Smooth muscle cell (in vitro differentiated cells): ENCODE data around the gene PPP1R9B. TPM values are rescaled to one million over a fixed set of nuclear protein-coding genes. Genes with fewer than 3 reads are reported as not detected.

Source experiments
- DNase-seq: peaks from one replicate; lab custom pipeline; 2025; ENCODE audit not compliant: unreplicated experiment; lab: John Stamatoyannopoulos, UW
- H2AFZ ChIP-seq: fragments of 200-600 bp; sonication (generic); 2 replicates; pipeline ENCODE4 v1.6.0; 2016; ENCODE audit warnings: antibody characterized with exemption, low read depth, mild to moderate bottlenecking
- H3F3A ChIP-seq: fragments of 200-600 bp; sonication (generic); 2 replicates; pipeline ENCODE4 v1.6.0; 2017; ENCODE audit warnings: antibody characterized with exemption, low read depth
- H3K27ac ChIP-seq: fragments of 200-600 bp; sonication (generic); 2 replicates; pipeline ENCODE4 v1.5.1; 2016; ENCODE audit warnings: low read depth, mild to moderate bottlenecking
- H3K27me3 ChIP-seq: fragments of 200-600 bp; sonication (generic); 2 replicates; pipeline ENCODE4 v1.6.1; 2016; ENCODE audit warnings: low read depth, mild to moderate bottlenecking
- H3K36me3 ChIP-seq: fragments of 200-600 bp; sonication (generic); 2 replicates; pipeline ENCODE4 v1.5.1; 2016; ENCODE audit warnings: low read depth
- H3K4me1 ChIP-seq: fragments of 200-600 bp; sonication (generic); 2 replicates; pipeline ENCODE4 v1.5.1; 2016; ENCODE audit warnings: low read depth
- H3K4me2 ChIP-seq: fragments of 200-600 bp; sonication (generic); 2 replicates; pipeline ENCODE4 v1.6.0; 2016; ENCODE audit warnings: mild to moderate bottlenecking
- H3K4me3 ChIP-seq: fragments of 200-600 bp; sonication (generic); 2 replicates; pipeline ENCODE4 v1.5.1; 2016; ENCODE audit warnings: mild to moderate bottlenecking
- H3K79me2 ChIP-seq: fragments of 200-600 bp; sonication (generic); 2 replicates; pipeline ENCODE4 v1.6.0; 2016; ENCODE audit warnings: low read depth, mild to moderate bottlenecking
- H3K9ac ChIP-seq: fragments of 200-600 bp; sonication (generic); 2 replicates; pipeline ENCODE4 v1.6.0; 2016; ENCODE audit warnings: low read depth
- H3K9me3 ChIP-seq: fragments of 200-600 bp; sonication (generic); replicated peaks from 2 replicates; pipeline ENCODE4 v1.5.1; 2016; ENCODE audit warnings: low read depth
- H4K20me1 ChIP-seq: fragments of 200-600 bp; sonication (generic); 2 replicates; pipeline ENCODE4 v1.6.0; 2016; ENCODE audit warnings: low read depth
- CTCF ChIP-seq: fragments of 200-600 bp; sonication (generic); IDR thresholded peaks from 2 replicates; pipeline ENCODE4 v1.5.1; 2017; ENCODE audit warnings: borderline replicate concordance, mild to moderate bottlenecking, antibody characterized with exemption; ENCODE audit not compliant: insufficient read depth, poor library complexity, severe bottlenecking
- WGBS: methylation state at CpG from one replicate; pipeline ENCODE4 v1.1.7; 2016; ENCODE audit warnings: low lambda C conversion rate; 5-methylcytosine and 5-hydroxymethylcytosine counted together
- polyA plus RNA-seq: library from polyadenylated mRNA; unstranded; fragments of >200 nt; fragmentation: Nextera tagmentation; extraction: Ambion mirVana; gene quantifications from 2 replicates; pipeline ENCODE4 v1.2.1, GENCODE V29; 2016
- total RNA-seq: library from RNA; depleted of rRNA; stranded (reverse); fragments of >200 nt; gene quantifications from 2 replicates; pipeline ENCODE4 v1.2.3, GENCODE V29; 2014

The PPP1R9B gene
- total and polyA plus RNA-seq, 2 experiments from 2014 or later = 6.7 to 20.8 TPM

DNA sequence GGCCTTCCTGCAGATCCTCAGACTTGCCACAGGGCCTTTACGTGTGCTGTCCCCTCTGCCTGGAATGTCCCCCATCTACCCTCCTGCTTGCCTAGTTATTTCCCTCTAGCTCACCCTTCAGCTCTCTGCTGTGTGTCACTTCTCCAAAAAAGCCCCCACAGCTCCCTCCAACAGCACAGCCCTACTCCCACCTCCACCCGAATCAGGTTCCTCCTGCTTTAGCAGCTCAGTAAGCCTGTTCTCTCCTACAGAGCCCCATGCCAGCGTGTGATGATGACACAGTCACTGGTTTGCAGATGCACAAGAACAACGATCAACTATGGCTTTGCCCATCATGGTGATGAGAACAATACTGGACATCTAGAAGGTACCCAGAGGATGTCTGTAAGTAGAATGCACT is 13.4 kb downstream of the PPP1R9B start:
- Histone ChIP-seq H3K4me3 (no peak overlapping the region), H3K27ac (no peak overlapping the region), H4K20me1 (peaks cover 72% of the 10 kb centered on the region), H3K79me2 (no peaks in the 10 kb centered on the region), H3K4me2 (no peak overlapping the region), H2AFZ (no peak overlapping the region), H3K27me3 (no peaks in the 10 kb centered on the region), H3K4me1 (no peaks in the 10 kb centered on the region), H3F3A (peaks cover 10% of the 10 kb centered on the region), H3K9me3 (no peaks in the 10 kb centered on the region), H3K9ac (no peak overlapping the region), H3K36me3 (no peaks in the 10 kb centered on the region)
- DNase-seq = no peak
- 98% methylated on average over 4 of the region's 4 CpGs for WGBS
- TF ChIP-seq CTCF = no peak

DNA sequence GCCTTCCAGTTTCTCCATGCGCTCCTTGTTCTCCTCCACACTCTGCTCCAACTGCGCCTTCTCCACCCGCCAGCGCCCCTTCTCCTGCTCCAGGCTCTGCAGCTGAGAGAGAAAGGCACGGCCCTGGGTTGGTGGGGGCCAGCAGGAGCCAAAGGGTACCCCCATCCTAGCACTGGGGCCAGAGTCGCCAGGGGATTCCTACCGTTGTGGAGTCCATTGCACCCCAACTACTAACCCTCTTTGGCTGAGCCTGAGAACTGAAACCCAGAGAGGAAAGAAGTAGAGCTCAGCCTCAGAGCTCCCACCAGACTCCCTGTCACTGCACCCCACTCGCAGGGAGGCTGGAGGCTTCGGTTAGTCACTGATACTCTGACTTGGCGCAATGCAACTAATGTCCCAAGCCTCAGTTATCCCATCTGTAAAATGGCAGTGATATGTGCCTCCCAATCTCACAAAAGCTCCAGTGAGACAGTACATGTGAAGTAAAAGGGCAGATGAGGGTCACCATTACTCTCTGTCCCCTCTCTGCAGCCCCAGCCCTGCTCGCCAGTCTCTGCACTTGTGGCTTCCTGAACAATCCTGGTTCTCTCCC is 14.3 kb downstream of the PPP1R9B start:
- Histone ChIP-seq H3K4me3 (no peak overlapping the region), H3K36me3 (no peaks in the 10 kb centered on the region), H3K27me3 (no peaks in the 10 kb centered on the region), H3K9ac (no peak overlapping the region), H4K20me1 (peaks cover 63% of the 10 kb centered on the region), H2AFZ (no peak overlapping the region), H3K9me3 (no peaks in the 10 kb centered on the region), H3K4me1 (no peaks in the 10 kb centered on the region), H3F3A (peaks cover 14% of the 10 kb centered on the region), H3K4me2 (no peak overlapping the region), H3K27ac (no peak overlapping the region), H3K79me2 (no peaks in the 10 kb centered on the region)
- TF ChIP-seq CTCF = no peak
- 97% methylated on average over 11 of the region's 11 CpGs for WGBS
- no peak for DNase-seq

GRCh38 chr17:50135316-50136095 is 15.0 kb downstream of the PPP1R9B start:
- TF ChIP-seq CTCF = no peak
- no peaks in the 10 kb centered on the region for H3K36me3 ChIP-seq
- no peak overlapping the region for H3K27ac ChIP-seq
- H3K4me3 ChIP-seq = no peak overlapping the region
- no peak overlapping the region for H3K9ac ChIP-seq
- H2AFZ ChIP-seq = no peak overlapping the region
- H3K4me1 ChIP-seq = peaks cover 7% of the 10 kb centered on the region
- H3K79me2 ChIP-seq = no peaks in the 10 kb centered on the region
- DNase-seq = no peak
- H4K20me1 ChIP-seq = peaks cover 57% of the 10 kb centered on the region
- H3F3A ChIP-seq = peaks cover 14% of the 10 kb centered on the region
- H3K9me3 ChIP-seq = no peaks in the 10 kb centered on the region
- H3K4me2 ChIP-seq = no peak overlapping the region
- H3K27me3 ChIP-seq = no peaks in the 10 kb centered on the region
- WGBS = 96% methylated on average over 15 of the region's 16 CpGs
